T-helper 1 cell treated with Interleukin-12 subunit alpha and Interleukin-12 subunit beta and Interleukin-4 antibody, amounts not matched to agents 30 μg/mL and 1 μg/mL, for 36 hours (primary cell): ENCODE data around the gene DNAH11.
"Not testable (repeated sequence)": the region's sequence is repeated elsewhere in the genome, so short reads cannot be mapped to it uniquely, and the experiment has no call there.

Experiments
- H3K27ac Mint-ChIP-seq: one replicate; pipeline ENCODE4 v1.8.0; 2021; ENCODE audit warnings: mild to moderate bottlenecking, mixed read lengths
- H3K27me3 Mint-ChIP-seq: one replicate; pipeline ENCODE4 v1.8.0; 2021; ENCODE audit warnings: low read depth, mixed read lengths
- H3K36me3 Mint-ChIP-seq: one replicate; pipeline ENCODE4 v1.8.0; 2021; ENCODE audit warnings: low read depth, mixed read lengths
- H3K4me1 Mint-ChIP-seq: one replicate; pipeline ENCODE4 v1.8.0; 2021; ENCODE audit warnings: low read depth, mixed read lengths
- H3K4me3 Mint-ChIP-seq: one replicate; pipeline ENCODE4 v1.8.0; 2021; ENCODE audit warnings: mild to moderate bottlenecking, moderate library complexity, mixed read lengths
- H3K9me3 Mint-ChIP-seq: one replicate; pipeline ENCODE4 v1.8.0; 2021; ENCODE audit warnings: mixed read lengths

Gene DNAH11

DNA sequence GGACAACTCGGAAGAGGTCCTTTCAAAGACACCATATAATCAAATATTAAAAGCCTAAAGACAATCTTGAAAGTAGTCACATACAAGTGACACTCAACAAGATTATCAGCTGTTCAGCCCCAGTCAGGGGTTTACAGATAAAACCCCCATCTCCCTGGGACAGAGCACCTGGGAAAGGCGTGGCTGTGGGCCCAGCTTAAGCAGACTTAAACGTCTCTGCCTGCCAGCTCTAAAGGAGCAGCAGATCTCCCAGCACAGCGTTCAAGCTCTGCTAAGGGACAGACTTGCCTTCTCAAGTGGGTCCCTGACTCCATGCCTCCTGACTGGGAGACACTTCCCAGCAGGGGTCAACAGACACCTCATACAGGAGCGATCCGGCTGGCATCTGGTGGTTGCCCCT lies 384.9 kb downstream of the DNAH11 start:
- no peaks in the 10 kb centered on the region for H3K27me3 Mint-ChIP-seq
- peaks cover 5% of the 10 kb centered on the region for H3K4me1 Mint-ChIP-seq
- peaks cover 22% of the 10 kb centered on the region for H3K9me3 Mint-ChIP-seq
- H3K36me3 Mint-ChIP-seq = peaks cover 27% of the 10 kb centered on the region
- H3K27ac Mint-ChIP-seq = no peak overlapping the region
- no peak overlapping the region for H3K4me3 Mint-ChIP-seq

DNA sequence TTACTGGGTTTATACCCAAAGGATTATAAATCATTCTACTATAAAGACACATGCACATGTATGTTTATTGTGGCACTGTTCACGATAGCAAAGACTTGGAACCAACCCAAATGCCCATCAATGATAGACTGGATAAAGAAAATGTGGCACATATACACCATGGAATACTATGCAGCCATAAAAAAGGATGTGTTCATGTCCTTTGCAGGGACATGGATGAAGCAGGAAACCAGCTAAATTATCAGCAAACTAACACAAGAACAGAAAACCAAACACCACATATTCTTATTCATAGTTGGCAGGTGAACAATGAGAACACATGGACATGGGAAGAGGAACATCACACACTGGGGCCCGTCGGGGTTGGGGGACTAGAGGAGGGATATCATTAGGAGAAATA lies 390.5 kb downstream of the DNAH11 start:
- Mint-ChIP-seq H3K36me3 (peaks cover 46% of the 10 kb centered on the region), H3K9me3 (peaks cover 32% of the 10 kb centered on the region), H3K4me1 (peaks cover 15% of the 10 kb centered on the region)
- not testable (repeated sequence) for H3K27ac Mint-ChIP-seq, H3K4me3 Mint-ChIP-seq, H3K27me3 Mint-ChIP-seq

DNA sequence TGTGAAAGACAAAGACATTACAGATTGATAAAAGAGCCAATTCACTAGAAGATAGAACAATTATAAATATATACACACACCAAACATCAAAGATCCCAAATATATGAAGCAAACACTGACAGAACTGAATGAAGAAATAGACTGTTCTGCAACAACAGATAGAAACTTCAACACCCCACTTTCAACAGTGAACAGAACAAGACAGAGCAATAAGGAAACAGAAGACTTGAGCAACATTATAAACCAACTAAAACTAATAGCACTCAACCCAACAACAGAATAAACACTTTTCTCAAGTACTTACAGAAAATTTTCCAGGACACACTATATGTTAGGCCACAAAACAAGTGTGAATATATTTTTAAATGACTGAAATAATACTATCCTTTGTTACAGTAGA lies 392.0 kb downstream of the DNAH11 start:
- H3K4me3 Mint-ChIP-seq = no peak overlapping the region
- H3K4me1 Mint-ChIP-seq = peaks cover 19% of the 10 kb centered on the region
- no peaks in the 10 kb centered on the region for H3K27me3 Mint-ChIP-seq
- H3K27ac Mint-ChIP-seq = no peak overlapping the region
- H3K9me3 Mint-ChIP-seq = peaks cover 26% of the 10 kb centered on the region
- H3K36me3 Mint-ChIP-seq = peaks cover 35% of the 10 kb centered on the region

DNA sequence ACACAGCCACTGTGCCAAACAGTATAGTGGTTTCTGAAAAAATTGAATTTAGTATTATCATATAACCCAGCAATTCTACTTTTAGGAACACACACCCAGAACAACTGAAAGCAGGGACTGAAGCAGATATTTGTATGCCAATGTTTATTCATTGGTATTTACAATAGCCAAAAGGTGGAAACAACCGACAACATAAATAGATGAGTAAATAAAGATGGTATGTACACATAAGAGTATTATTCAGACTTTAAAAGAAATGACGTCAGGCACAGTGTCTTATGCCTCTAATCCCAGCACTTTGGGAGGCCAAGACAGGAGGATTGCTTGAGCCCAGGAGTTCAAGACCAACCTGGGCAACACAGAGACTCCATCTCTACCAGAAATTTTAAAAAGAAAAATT lies 395.6 kb downstream of the DNAH11 start:
- Mint-ChIP-seq H3K4me3 (no peak overlapping the region), H3K4me1 (peaks cover 35% of the 10 kb centered on the region), H3K9me3 (peaks cover 10% of the 10 kb centered on the region), H3K27me3 (no peaks in the 10 kb centered on the region), H3K36me3 (peaks cover 21% of the 10 kb centered on the region), H3K27ac (no peak overlapping the region)

DNA sequence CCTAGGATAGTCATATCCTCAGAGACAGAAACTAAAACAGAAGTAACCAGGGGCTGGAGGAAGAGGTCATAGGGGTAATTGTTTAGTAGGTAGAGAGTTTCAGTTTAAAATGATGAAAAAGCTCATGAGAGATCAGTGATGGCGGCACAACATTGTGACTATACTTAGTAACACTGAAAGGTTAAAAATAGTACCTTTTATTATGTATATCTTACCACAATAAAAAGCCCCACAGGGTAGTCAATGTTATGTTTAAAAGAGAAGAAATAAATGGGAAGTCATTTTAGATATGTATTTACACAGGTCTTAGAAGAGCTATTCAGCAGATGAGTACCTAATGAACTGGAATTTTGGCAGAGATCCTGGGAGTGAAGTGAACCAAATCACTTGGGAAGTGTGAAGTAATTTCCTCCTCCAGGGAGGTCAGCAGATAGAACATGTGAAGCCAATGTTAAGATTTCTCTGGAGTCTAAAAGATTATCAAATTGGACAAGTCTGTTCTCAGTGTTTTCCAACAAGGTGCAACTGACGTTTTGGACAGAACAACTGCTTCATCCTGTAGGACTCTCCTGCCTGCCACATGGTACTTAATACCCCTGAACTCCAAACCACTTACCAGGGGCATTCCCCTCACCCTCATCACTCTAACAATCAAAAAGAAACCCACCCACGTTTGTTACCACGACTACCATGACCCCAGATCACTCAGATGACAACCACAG lies 396.5 kb downstream of the DNAH11 start:
- peaks cover 19% of the 10 kb centered on the region for H3K36me3 Mint-ChIP-seq
- peaks cover 10% of the 10 kb centered on the region for H3K9me3 Mint-ChIP-seq
- H3K4me1 Mint-ChIP-seq = peaks cover 33% of the 10 kb centered on the region
- H3K4me3 Mint-ChIP-seq = peak overlapping the region; percentile 13
- no peaks in the 10 kb centered on the region for H3K27me3 Mint-ChIP-seq
- peak overlapping the region; percentile 81 for H3K27ac Mint-ChIP-seq

DNA sequence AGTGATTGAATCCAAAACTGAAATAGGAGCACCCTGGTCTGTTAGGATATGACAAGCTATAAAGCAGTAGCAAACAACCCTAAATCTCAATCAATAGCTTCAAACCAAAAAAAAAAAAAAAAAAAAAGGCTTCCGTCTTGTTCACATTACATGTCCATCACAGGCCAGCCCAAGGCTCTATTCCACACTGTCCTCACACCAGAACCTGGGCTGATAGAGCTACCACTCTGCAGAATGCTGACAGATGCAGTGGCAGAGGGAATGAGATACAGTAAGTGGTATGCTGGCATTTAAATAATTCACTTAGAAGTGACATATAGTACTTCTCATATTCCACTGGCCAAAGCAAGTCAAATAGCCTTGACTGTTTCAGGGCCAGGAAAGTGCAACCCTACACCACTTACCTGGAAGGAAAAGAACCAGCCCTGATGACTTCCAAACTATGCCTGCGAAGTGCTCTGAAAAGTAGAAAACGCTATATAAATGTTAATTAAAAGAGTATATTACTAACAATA lies 397.1 kb downstream of the DNAH11 start:
- H3K36me3 Mint-ChIP-seq = peaks cover 16% of the 10 kb centered on the region
- H3K27ac Mint-ChIP-seq = peak overlapping the region; percentile 81
- peaks cover 32% of the 10 kb centered on the region for H3K4me1 Mint-ChIP-seq
- peaks cover 10% of the 10 kb centered on the region for H3K9me3 Mint-ChIP-seq
- H3K4me3 Mint-ChIP-seq = peak overlapping the region; percentile 13
- H3K27me3 Mint-ChIP-seq = no peaks in the 10 kb centered on the region

DNA sequence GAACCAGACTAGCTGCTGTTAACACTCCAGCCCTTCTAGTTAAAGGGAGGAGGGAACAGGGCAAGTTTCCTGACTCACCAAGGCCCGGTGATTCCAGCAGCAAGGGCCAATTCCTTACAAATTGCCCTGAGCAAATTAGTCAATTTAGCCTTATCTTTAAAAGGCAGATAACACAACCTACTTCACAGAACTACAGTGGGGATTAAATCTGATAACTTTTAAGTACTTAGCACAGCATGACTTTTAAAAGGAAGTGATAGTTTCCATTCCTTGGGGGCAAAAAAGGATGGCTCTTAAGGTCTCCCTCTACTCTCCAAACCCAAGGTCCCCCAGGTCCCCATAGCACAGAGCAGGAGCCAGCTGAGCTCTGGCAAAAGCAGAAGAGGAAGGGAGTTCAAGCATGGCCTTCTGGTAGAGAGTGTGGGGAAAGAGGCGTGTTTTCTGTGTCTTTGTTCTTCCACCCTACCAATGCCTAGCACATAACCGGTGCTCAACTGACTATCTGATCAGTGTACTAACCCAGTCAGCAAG lies 398.8 kb downstream of the DNAH11 start:
- no peaks in the 10 kb centered on the region for H3K27me3 Mint-ChIP-seq
- peak overlapping the region; percentile 29 for H3K27ac Mint-ChIP-seq
- H3K36me3 Mint-ChIP-seq = peaks cover 5% of the 10 kb centered on the region
- H3K9me3 Mint-ChIP-seq = peaks cover 3% of the 10 kb centered on the region
- no peak overlapping the region for H3K4me3 Mint-ChIP-seq
- H3K4me1 Mint-ChIP-seq = peaks cover 38% of the 10 kb centered on the region

DNA sequence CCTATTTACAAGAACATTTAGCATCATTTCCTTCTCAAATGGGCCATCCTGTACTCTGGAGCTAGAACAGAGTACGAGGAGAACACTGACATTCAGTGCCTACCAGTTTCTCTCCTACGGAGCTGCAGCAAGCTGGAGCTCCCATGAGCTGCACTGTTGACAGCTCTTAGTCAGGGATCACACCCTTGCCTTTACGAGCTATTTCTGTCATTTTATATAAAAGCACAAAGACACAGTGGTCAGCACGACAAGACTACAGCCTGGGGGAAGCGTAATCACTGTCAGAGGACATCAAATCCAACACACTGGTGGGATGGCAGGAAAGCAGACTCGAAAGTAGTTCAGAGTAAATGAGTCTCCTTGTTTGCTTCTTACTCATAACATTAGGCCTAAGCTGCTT lies 400.1 kb downstream of the DNAH11 start:
- no peak overlapping the region for H3K4me3 Mint-ChIP-seq
- no peaks in the 10 kb centered on the region for H3K36me3 Mint-ChIP-seq
- H3K27ac Mint-ChIP-seq = no peak overlapping the region
- H3K9me3 Mint-ChIP-seq = no peaks in the 10 kb centered on the region
- H3K27me3 Mint-ChIP-seq = no peaks in the 10 kb centered on the region
- H3K4me1 Mint-ChIP-seq = peaks cover 48% of the 10 kb centered on the region

DNA sequence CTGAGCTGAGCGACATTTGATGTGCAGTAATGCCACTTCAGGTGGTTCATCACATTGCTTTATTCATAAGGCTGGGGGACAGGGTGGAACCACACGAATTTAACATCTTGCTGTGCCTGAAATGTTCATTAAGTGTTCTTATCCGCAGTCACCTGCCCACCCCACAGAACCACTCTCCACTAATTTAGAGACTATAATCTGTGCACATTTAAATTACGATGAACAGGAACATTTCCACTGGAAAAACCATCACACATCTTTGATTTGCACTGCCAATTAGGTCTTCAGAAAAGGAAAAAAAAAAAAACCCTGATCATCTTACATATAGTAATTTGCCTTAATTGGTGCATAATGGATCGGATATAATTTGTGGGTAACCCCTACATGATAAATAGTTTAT lies 400.6 kb downstream of the DNAH11 start:
- H3K27me3 Mint-ChIP-seq = no peaks in the 10 kb centered on the region
- H3K4me3 Mint-ChIP-seq = no peak overlapping the region
- H3K27ac Mint-ChIP-seq = no peak overlapping the region
- H3K4me1 Mint-ChIP-seq = peaks cover 49% of the 10 kb centered on the region
- no peaks in the 10 kb centered on the region for H3K36me3 Mint-ChIP-seq
- no peaks in the 10 kb centered on the region for H3K9me3 Mint-ChIP-seq

DNA sequence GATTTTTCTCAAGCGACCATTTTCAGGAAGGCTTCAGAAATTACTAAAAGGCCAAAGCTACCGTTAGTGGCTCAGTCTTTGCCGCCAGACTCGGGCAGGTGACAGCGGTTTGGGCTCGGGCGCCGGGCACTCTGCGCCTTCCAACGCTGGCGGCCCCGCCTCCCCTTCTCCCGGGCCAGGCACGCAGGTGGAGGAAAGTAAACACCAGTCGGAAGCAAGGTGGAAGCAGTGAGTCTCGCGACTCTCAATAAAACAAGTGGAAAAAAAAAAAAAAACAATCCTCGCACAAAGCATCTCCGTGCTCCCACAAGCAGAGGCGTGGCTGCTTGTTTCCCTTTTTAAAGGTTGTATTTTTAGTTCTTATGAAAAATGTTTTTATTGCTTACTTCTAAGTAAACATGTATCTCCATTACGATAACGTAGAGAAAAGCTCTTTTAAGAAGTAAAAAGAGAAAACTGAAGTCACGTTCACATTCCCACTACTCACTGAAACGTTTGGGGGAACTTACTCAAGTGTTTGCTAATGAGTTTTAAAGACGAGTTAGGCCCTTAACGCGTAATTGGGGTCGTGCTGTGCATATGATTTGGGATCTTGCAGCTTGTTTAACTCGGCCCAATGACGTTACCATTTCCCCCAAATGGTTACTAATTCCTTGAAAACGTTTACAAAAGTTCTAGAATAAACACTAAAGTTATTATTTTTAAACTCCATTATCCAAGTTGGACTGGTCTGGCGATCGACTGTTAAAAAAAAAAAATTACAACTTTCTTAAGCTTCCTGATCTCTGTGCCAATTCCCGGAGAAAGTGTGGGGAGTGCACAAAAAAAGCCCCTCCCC lies 402.0 kb downstream of the DNAH11 start:
- Mint-ChIP-seq H3K4me1 (peaks cover 43% of the 10 kb centered on the region), H3K36me3 (no peaks in the 10 kb centered on the region), H3K4me3 (peak overlapping the region; percentile 91), H3K9me3 (no peaks in the 10 kb centered on the region), H3K27me3 (peaks cover 12% of the 10 kb centered on the region), H3K27ac (peak overlapping the region; percentile 79)

DNA sequence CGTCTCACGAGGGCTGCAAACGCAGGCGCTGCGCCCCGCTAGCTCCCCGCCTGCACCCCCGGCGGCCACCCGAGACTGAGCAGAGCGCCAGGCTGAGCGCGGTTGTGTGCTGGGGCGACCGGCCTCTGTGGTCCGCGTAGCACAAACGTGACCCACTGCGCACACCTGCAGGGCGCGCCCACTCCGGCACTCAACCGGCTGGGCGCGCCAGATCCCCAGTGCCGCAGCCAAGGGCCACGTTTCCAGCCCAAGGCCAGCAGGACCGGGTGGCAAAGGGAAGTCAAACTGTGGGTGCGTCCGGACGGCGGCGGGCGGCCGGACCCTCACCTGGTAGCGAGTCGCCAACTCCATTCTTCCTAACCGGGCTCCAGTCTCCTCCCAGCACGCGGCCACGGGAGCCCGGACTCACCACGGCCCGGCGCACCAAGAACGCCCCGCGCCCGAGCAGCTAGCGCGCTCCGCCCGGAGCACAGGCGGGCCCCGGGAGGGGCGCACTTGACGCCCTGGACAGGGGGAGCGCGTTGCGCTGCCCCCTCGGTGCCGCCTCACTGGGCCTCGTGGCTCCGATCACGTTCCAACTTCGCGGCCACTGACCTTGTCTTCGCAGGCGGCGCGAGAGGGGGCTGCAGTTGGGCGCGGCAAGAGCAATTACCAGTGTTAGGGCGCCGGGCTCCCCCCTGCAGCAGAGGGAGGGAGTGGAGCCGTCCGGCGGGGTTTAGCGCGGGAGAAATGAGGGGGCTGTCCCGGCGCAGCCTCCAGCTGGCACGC lies 402.8 kb downstream of the DNAH11 start, which contains the start of gene CDCA7L:
Gene CDCA7L (minus strand): TSS at position 446 of the 768 bp plus-strand sequence. CDS start 95 bp downstream, at position 351.
- peak within 1 kb of the TSS; percentile 79 for H3K27ac Mint-ChIP-seq
- H3K9me3 Mint-ChIP-seq = no peaks in the 10 kb centered on the region
- peaks cover 12% of the 10 kb centered on the region for H3K27me3 Mint-ChIP-seq
- no peaks in the 10 kb centered on the region for H3K36me3 Mint-ChIP-seq
- peak within 1 kb of the TSS; percentile 91 for H3K4me3 Mint-ChIP-seq
- H3K4me1 Mint-ChIP-seq = peaks cover 41% of the 10 kb centered on the region

DNA sequence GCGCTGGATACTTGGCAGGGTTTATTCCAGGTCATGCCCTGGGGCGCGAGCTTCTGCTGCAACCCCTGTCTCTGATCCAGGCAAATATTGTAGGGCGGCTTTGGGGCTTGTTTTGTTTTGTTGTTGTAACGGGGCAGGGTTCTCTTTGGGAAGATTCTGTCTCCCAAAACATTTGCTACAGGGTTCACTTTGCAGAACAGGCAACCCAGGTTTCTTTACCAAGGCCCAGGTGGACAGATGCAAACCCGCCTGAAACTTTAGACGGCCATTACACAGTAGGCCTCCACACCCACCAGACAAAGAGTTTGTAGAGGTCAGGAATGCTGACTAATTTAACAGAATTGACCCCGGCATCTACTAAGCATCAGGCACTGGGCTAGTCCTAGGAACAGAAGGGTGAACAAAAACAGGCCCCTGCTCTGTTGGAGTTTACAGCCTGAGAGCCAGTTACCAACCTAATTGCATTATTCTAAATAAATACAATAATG lies 403.4 kb downstream of the DNAH11 start:
- Mint-ChIP-seq H3K9me3 (no peaks in the 10 kb centered on the region), H3K27me3 (peaks cover 12% of the 10 kb centered on the region), H3K36me3 (no peaks in the 10 kb centered on the region), H3K27ac (peak overlapping the region; percentile 70), H3K4me1 (peaks cover 41% of the 10 kb centered on the region), H3K4me3 (peak overlapping the region; percentile 91)

DNA sequence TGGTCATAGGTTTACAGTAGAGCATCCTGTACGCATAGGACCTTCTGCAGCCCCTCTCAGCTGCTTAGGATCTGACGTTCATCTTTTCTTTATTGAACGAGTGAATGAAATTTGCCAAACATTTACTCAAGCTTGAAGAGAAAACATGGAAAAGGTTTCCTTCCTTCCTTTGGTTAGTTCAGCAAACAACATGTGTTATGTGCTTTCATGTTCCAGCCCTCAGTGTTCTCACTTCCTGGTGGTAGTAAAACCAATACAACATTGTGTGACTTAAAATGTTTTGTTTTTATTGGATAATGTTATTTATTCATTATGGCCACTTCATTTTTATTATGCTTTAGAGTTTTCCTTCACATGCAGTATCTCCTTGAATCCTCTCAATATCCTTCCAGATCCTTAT lies 404.2 kb downstream of the DNAH11 start:
- Mint-ChIP-seq H3K27me3 (peaks cover 12% of the 10 kb centered on the region), H3K27ac (no peak overlapping the region), H3K4me1 (peaks cover 33% of the 10 kb centered on the region), H3K4me3 (no peak overlapping the region), H3K9me3 (no peaks in the 10 kb centered on the region), H3K36me3 (no peaks in the 10 kb centered on the region)

DNA sequence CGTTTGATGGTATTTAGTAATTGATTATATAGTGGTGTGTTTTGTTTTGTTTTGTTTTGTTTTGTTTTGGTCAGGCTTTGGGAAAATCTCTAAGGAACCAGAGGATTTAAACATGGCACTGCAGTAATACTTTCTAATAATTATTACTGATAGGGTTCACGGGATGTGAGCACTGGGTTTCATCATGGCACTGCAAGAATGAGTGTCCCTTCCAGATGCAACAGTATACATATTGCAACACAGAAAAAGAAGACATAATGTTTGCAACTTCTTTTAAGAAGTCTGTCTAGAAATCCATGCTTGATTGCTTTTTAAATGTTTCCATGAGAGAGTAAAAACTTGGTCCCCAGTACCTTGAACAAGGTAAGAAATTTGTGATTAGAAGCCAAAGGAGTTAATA lies 405.1 kb downstream of the DNAH11 start:
- Mint-ChIP-seq H3K9me3 (no peaks in the 10 kb centered on the region), H3K27me3 (peaks cover 12% of the 10 kb centered on the region), H3K27ac (no peak overlapping the region), H3K36me3 (no peaks in the 10 kb centered on the region), H3K4me3 (no peak overlapping the region), H3K4me1 (peaks cover 27% of the 10 kb centered on the region)
